Transverse colon (tissue), 4 donors: ENCODE measurements around the gene EBNA1BP2. TPM values are rescaled to one million over a fixed set of nuclear protein-coding genes. Genes with fewer than 3 reads are reported as not detected.

ENCODE experiments used
- DNase-seq: peaks from one replicate; pipeline ENCODE4 v3.0.0-alpha.2; 2019
- H3K27ac ChIP-seq, 4 donors: fragments of 200-600 bp; sonication (generic); 2 replicates each; pipeline ENCODE4 v1.5.1; 2016 to 2018; ENCODE audit warnings: inconsistent platforms in 4 of 4
- H3K27me3 ChIP-seq: fragments of 200-600 bp; sonication (generic); 2 replicates; pipeline ENCODE4 v1.5.1; 2017; ENCODE audit warnings: inconsistent platforms
- H3K36me3 ChIP-seq, 4 donors: fragments of 200-600 bp; sonication (generic); 2 replicates each; pipeline ENCODE4 v1.5.1; 2017 to 2019; ENCODE audit warnings: inconsistent platforms in 4 of 4
- H3K4me1 ChIP-seq, 4 donors: fragments of 200-600 bp; sonication (generic); 2 replicates each; pipeline ENCODE4 v1.5.1; 2017 to 2020; ENCODE audit warnings: inconsistent platforms in 4 of 4
- H3K4me3 ChIP-seq, 4 donors: fragments of 200-600 bp; sonication (generic); 1 replicate in 1 of 4; 2 replicates in 3 of 4; pipeline versions ENCODE4 v1.5.1 to v1.6.1; 2017 to 2019; ENCODE audit warnings: inconsistent platforms in 4 of 4
- H3K9me3 ChIP-seq, 2 donors: fragments of 200-600 bp; sonication (generic); 2 replicates each; pipeline ENCODE4 v1.5.1; 2017 to 2019; ENCODE audit warnings: inconsistent platforms in 2 of 2
- EP300 ChIP-seq: sonication (generic); formaldehyde crosslinking; IDR thresholded peaks from one replicate; pipeline ENCODE4 v1.6.1; 2017; ENCODE audit warnings: antibody characterized with exemption, low read depth
- POLR2A ChIP-seq: fragments of 450-650 bp; IDR thresholded peaks from one replicate; pipeline ENCODE4 v1.6.1; 2016; ENCODE audit warnings: antibody characterized with exemption, mild to moderate bottlenecking, moderate library complexity
- POLR2AphosphoS5 ChIP-seq, 3 donors: sonication (generic); formaldehyde crosslinking; IDR thresholded peaks; one replicate each; pipeline ENCODE4 v1.6.1; 2016; ENCODE audit warnings: antibody characterized with exemption in 3 of 3
- WGBS, 2 donors: methylation state at CpG; one replicate each; pipeline ENCODE4 v1.1.5; 2018; ENCODE audit warnings: low coverage in 1 of 2; 5-methylcytosine and 5-hydroxymethylcytosine counted together
- in situ Hi-C, 4 donors: fragments of 200-750 bp; cut with MboI; loops; one replicate each; pipeline versions ENCODE4 v1.15.0 to v1.15.1; 2017; ENCODE audit warnings: low sequenced_read_pairs in 3 of 4, low pct_ligation_motif_present in 1 of 4, low pct_unique_long_range_greater_than_20kb in 1 of 4
- intact Hi-C: fragments of 100-400 bp; cut with DNase I; formaldehyde crosslinking; loops from one replicate; pipeline ENCODE4 v1.15.1; 2023; ENCODE audit warnings: low total_unique reads
- total RNA-seq, 4 donors: library from RNA; depleted of rRNA; stranded (reverse); fragments of >200 nt; gene quantifications; one replicate each; pipeline ENCODE4 v1.1.0, GENCODE V29; 2016
- TF ChIP-seq, protein P1 (sequence below), 5 experiments: fragments of 200-600 bp in 3 of 5; fragments of 450-650 bp in 2 of 5; sonication (generic) in 3 of 5; IDR thresholded peaks; 1 replicate in 2 of 5; 2 replicates in 3 of 5; pipeline ENCODE4 v1.5.1; 2016 to 2017; ENCODE audit warnings: antibody characterized with exemption in 5 of 5, inconsistent platforms in 3 of 5, mild to moderate bottlenecking in 2 of 5, moderate library complexity in 1 of 5

EBNA1BP2 gene
- total RNA-seq, 4 donors from 2014 or later = 12.5 to 35.5 (median 30.1) TPM

- intact Hi-C loops (no loop called here), in situ Hi-C loops (no loop called here)
- Histone ChIP-seq H3K27ac (no peak overlapping the region), H3K4me3 (no peak overlapping the region), H3K4me1 (no peaks in the 10 kb centered on the region), H3K9me3 (no peaks in the 10 kb centered on the region), H3K27me3 (no peaks in the 10 kb centered on the region), H3K36me3 (peaks cover 0 to 47% (median 11%) of the 10 kb centered on the region in 4 donors)
- TF ChIP-seq POLR2A = no peak
- TF ChIP-seq, protein P1, sequence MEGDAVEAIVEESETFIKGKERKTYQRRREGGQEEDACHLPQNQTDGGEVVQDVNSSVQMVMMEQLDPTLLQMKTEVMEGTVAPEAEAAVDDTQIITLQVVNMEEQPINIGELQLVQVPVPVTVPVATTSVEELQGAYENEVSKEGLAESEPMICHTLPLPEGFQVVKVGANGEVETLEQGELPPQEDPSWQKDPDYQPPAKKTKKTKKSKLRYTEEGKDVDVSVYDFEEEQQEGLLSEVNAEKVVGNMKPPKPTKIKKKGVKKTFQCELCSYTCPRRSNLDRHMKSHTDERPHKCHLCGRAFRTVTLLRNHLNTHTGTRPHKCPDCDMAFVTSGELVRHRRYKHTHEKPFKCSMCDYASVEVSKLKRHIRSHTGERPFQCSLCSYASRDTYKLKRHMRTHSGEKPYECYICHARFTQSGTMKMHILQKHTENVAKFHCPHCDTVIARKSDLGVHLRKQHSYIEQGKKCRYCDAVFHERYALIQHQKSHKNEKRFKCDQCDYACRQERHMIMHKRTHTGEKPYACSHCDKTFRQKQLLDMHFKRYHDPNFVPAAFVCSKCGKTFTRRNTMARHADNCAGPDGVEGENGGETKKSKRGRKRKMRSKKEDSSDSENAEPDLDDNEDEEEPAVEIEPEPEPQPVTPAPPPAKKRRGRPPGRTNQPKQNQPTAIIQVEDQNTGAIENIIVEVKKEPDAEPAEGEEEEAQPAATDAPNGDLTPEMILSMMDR (IDR thresholded peaks at IDR 0.05) = no peak
- TF ChIP-seq EP300 = no peak
- TF ChIP-seq POLR2AphosphoS5 (IDR thresholded peaks at IDR 0.05) = no peak
- WGBS, 2 donors = 92 to 100% methylated on average over 3 to 5 of the region's 5 CpGs
- DNase-seq = no peak
Measured at GRCh38 chr1:43165765-43166164, 6.3 kb downstream of the EBNA1BP2 start.

- Histone ChIP-seq H3K27me3 (no peaks in the 10 kb centered on the region), H3K4me3 (no peak overlapping the region), H3K4me1 (no peaks in the 10 kb centered on the region), H3K9me3 (no peaks in the 10 kb centered on the region), H3K27ac (no peak overlapping the region), H3K36me3 (peaks cover 0 to 47% (median 11%) of the 10 kb centered on the region in 4 donors)
- no peak for TF ChIP-seq EP300
- TF ChIP-seq, protein P1 (IDR thresholded peaks at IDR 0.05) = no peak
- no peak for TF ChIP-seq POLR2AphosphoS5 (IDR thresholded peaks at IDR 0.05)
- TF ChIP-seq POLR2A = no peak
- in situ Hi-C loops = no loop called here
- no peak for DNase-seq
- 83 to 88% methylated on average over 3 of the region's 3 CpGs for WGBS, 2 donors
- intact Hi-C loops = no loop called here
Measured at GRCh38 chr1:43165162-43165561, 6.9 kb downstream of the EBNA1BP2 start.

GRCh38 chr1:43156026-43156425, 16.1 kb downstream of the EBNA1BP2 start:
- peaks cover 6% of the 10 kb centered on the region for H3K27me3 ChIP-seq
- no peak overlapping the region for H3K4me3 ChIP-seq
- H3K9me3 ChIP-seq = no peaks in the 10 kb centered on the region
- no peaks in the 10 kb centered on the region for H3K36me3 ChIP-seq
- TF ChIP-seq, protein P1 (IDR thresholded peaks at IDR 0.05) = no peak
- TF ChIP-seq POLR2A (no peak), EP300 (no peak), POLR2AphosphoS5 (IDR thresholded peaks at IDR 0.05) (no peak)
- H3K4me1 ChIP-seq = no peaks in the 10 kb centered on the region
- intact Hi-C loops (no loop called here), in situ Hi-C loops (no loop called here)
- 75 to 87% methylated on average over 2 to 7 of the region's 7 CpGs for WGBS, 2 donors
- DNase-seq = no peak
- no peak overlapping the region for H3K27ac ChIP-seq

- H3K27ac ChIP-seq = no peak overlapping the region
- WGBS, 2 donors = 92% methylated on average over 6 of the region's 6 CpGs
- TF ChIP-seq EP300 = no peak
- TF ChIP-seq, protein P1 (IDR thresholded peaks at IDR 0.05) = no peak
- TF ChIP-seq POLR2A = no peak
- no peak for TF ChIP-seq POLR2AphosphoS5 (IDR thresholded peaks at IDR 0.05)
- H3K4me3 ChIP-seq = no peak overlapping the region
- intact Hi-C loops = no loop called here
- H3K9me3 ChIP-seq = no peaks in the 10 kb centered on the region
- no peaks in the 10 kb centered on the region for H3K4me1 ChIP-seq
- H3K27me3 ChIP-seq = peaks cover 28% of the 10 kb centered on the region
- in situ Hi-C loops = no loop called here
- H3K36me3 ChIP-seq = no peaks in the 10 kb centered on the region
- no peak for DNase-seq
Measured at GRCh38 chr1:43153443-43153842, 18.6 kb downstream of the EBNA1BP2 start.
